Cardiac septum (tissue), 1 donor: ENCODE results near the gene RGL1. TPM values are rescaled to one million over a fixed set of nuclear protein-coding genes. Genes with fewer than 3 reads are reported as not detected.

Experiments used
- DNase-seq: peaks from one replicate; pipeline ENCODE4 v3.0.0-alpha.2; 2020; ENCODE audit warnings: low spot score
- intact Hi-C: fragments of 100-400 bp; cut with DNase I; formaldehyde crosslinking; loops from one replicate; pipeline ENCODE4 v1.14.0; 2022
- total RNA-seq: library from RNA; stranded (reverse); fragmentation: NEBNext Ultra II Directional; extraction: Animal tissue kit (Norgen Biotek cat#: 25700); gene quantifications from one replicate; pipeline ENCODE4 v1.2.1, GENCODE V29; 2021
- donor health status: DM: no; HTN: no; CAD: no.

RGL1 gene
- total RNA-seq, 1 donor from 2014 or later: 19.6 TPM

- no peak for DNase-seq
- intact Hi-C loops: no loop called here
These were observed 161.6 kb downstream of the RGL1 start for GRCh38 chr1:183966487-183966886.

GRCh38 chr1:183967914-183968313 is 163.0 kb downstream of the RGL1 start:
- intact Hi-C loops: no loop called here
- no peak for DNase-seq

- intact Hi-C loops: no loop called here
- DNase-seq: no peak
These were observed 163.5 kb downstream of the RGL1 start for GRCh38 chr1:183968386-183968785.

- intact Hi-C loops: no loop called here
These were observed 165.8 kb downstream of the RGL1 start for GRCh38 chr1:183970516-183971300.

GRCh38 chr1:183975651-183976050 is 170.7 kb downstream of the RGL1 start:
- no peak for DNase-seq
- intact Hi-C loops: no loop called here

More at GRCh38 chr1:183970516-183971300, 165.8 kb downstream of the RGL1 start:
- no peak for DNase-seq

- intact Hi-C loops: no loop called here
- no peak for DNase-seq
These were observed 172.8 kb downstream of the RGL1 start for GRCh38 chr1:183977717-183978116.

Other genes with a start within 250 kb of the RGL1 start
- gene NCF2, start 214.7 kb upstream of the RGL1 start, total RNA-seq: 4.5 TPM
- gene ARPC5, start 169.3 kb upstream of the RGL1 start, total RNA-seq: 49.8 TPM
- gene APOBEC4, start 151.8 kb upstream of the RGL1 start, total RNA-seq: not detected
- 7.5 TPM for gene COLGALT2, start 232.6 kb downstream of the RGL1 start, total RNA-seq
- 25.6 TPM for gene TSEN15, start 246.6 kb downstream of the RGL1 start, total RNA-seq